ENCODE results near the gene SNAI1.

DNA sequence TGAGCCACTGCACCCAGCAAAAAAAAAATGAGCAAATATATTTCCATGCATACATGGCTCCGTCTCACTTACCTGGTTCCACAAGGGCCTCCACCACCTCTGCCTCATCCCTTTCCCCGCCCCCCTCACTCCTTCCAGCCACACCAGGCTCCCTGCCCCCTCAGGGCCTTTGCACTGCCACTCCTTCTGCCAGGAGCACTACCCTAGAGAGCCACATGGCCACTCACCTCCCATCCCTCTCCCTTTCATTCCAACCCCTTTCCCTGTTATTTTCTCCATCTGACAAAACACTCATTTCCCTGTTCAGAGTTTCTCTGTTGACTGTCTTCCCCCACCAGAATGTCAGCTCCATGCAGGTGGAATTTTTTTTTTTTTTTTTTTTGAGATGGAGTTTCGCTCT is 12.8 kb downstream of the SNAI1 start:
- TF ChIP-seq, protein P1, sequence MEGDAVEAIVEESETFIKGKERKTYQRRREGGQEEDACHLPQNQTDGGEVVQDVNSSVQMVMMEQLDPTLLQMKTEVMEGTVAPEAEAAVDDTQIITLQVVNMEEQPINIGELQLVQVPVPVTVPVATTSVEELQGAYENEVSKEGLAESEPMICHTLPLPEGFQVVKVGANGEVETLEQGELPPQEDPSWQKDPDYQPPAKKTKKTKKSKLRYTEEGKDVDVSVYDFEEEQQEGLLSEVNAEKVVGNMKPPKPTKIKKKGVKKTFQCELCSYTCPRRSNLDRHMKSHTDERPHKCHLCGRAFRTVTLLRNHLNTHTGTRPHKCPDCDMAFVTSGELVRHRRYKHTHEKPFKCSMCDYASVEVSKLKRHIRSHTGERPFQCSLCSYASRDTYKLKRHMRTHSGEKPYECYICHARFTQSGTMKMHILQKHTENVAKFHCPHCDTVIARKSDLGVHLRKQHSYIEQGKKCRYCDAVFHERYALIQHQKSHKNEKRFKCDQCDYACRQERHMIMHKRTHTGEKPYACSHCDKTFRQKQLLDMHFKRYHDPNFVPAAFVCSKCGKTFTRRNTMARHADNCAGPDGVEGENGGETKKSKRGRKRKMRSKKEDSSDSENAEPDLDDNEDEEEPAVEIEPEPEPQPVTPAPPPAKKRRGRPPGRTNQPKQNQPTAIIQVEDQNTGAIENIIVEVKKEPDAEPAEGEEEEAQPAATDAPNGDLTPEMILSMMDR (IDR thresholded peaks at IDR 0.05; ENCODE audit: insufficient read depth, low read length, poor library complexity, severe bottlenecking), result no peak
- no peak for TF ChIP-seq EZH2phosphoT487 (conservative IDR thresholded peaks at IDR 0.05; ENCODE audit: low read length)
